MM.1S (cell line): ENCODE data around the gene GPX8.

Source experiments
- DNase-seq: peaks from one replicate; pipeline ENCODE4 v3.0.0-alpha.2; 2015
- H2AFZ ChIP-seq: fragments of 300-600 bp; sonication (generic); 2 replicates; pipeline ENCODE4 v1.6.0; 2016; ENCODE audit warnings: antibody characterized with exemption, low read length
- H3F3A ChIP-seq: fragments of 300-600 bp; sonication (generic); 2 replicates; pipeline ENCODE4 v1.6.1; 2016; ENCODE audit warnings: mild to moderate bottlenecking, antibody characterized with exemption, low read length, moderate library complexity, mixed read lengths; ENCODE audit not compliant: insufficient read depth
- H3K27ac ChIP-seq: fragments of 300-600 bp; sonication (generic); 2 replicates; pipeline ENCODE4 v1.5.1; 2016; ENCODE audit warnings: mild to moderate bottlenecking, low read length
- H3K27me3 ChIP-seq: fragments of 300-600 bp; sonication (generic); replicated peaks from 2 replicates; pipeline ENCODE4 v1.6.0; 2016; ENCODE audit warnings: low read length; ENCODE audit not compliant: insufficient read depth
- H3K36me3 ChIP-seq: fragments of 300-600 bp; sonication (generic); replicated peaks from 2 replicates; pipeline ENCODE4 v1.6.1; 2016; ENCODE audit warnings: mild to moderate bottlenecking, low read length, mixed read lengths; ENCODE audit not compliant: insufficient read depth
- H3K4me1 ChIP-seq: fragments of 300-600 bp; sonication (generic); 2 replicates; pipeline ENCODE4 v1.6.1; 2016; ENCODE audit warnings: low read length, mixed read lengths
- H3K4me2 ChIP-seq: fragments of 300-600 bp; sonication (generic); 2 replicates; pipeline ENCODE4 v1.6.0; 2016; ENCODE audit warnings: low read depth, low read length
- H3K4me3 ChIP-seq: fragments of 300-600 bp; sonication (generic); 2 replicates; pipeline ENCODE4 v1.5.1; 2016; ENCODE audit warnings: low read length, mixed read lengths
- H3K79me2 ChIP-seq: fragments of 300-600 bp; sonication (generic); 2 replicates; pipeline ENCODE4 v1.6.1; 2016; ENCODE audit warnings: mixed run types, low read length, mixed read lengths
- H3K9ac ChIP-seq: fragments of 300-600 bp; sonication (generic); 2 replicates; pipeline ENCODE4 v1.6.1; 2016; ENCODE audit warnings: low read length, mixed read lengths
- H3K9me2 ChIP-seq: fragments of 300-600 bp; sonication (generic); replicated peaks from 2 replicates; pipeline ENCODE4 v1.6.1; 2016; ENCODE audit warnings: mild to moderate bottlenecking, low read length, mixed read lengths; ENCODE audit not compliant: insufficient read depth
- H3K9me3 ChIP-seq: fragments of 300-600 bp; sonication (generic); replicated peaks from 2 replicates; pipeline ENCODE4 v1.6.1; 2016; ENCODE audit warnings: mild to moderate bottlenecking, low read length, mixed read lengths; ENCODE audit not compliant: insufficient read depth
- H4K20me1 ChIP-seq: fragments of 300-600 bp; sonication (generic); 2 replicates; pipeline ENCODE4 v1.6.1; 2016; ENCODE audit warnings: mild to moderate bottlenecking, low read length, moderate library complexity, mixed read lengths; ENCODE audit not compliant: insufficient read depth
- EZH2 ChIP-seq: fragments of 300-600 bp; sonication (generic); optimal IDR thresholded peaks from 2 replicates; pipeline ENCODE3; 2017; ENCODE audit warnings: low read depth, mild to moderate bottlenecking, antibody characterized with exemption, low read length, mixed read lengths
- EZH2phosphoT487 ChIP-seq: fragments of 300-600 bp; sonication (generic); IDR thresholded peaks from 2 replicates; pipeline ENCODE4 v1.6.1; 2018; ENCODE audit warnings: antibody characterized with exemption, low read length
- TF ChIP-seq, protein P1 (sequence below): fragments of 300-600 bp; sonication (generic); IDR thresholded peaks from 2 replicates; pipeline ENCODE4 v1.5.1; 2016; ENCODE audit warnings: antibody characterized with exemption, low read length, mixed read lengths

GPX8 gene

DNA sequence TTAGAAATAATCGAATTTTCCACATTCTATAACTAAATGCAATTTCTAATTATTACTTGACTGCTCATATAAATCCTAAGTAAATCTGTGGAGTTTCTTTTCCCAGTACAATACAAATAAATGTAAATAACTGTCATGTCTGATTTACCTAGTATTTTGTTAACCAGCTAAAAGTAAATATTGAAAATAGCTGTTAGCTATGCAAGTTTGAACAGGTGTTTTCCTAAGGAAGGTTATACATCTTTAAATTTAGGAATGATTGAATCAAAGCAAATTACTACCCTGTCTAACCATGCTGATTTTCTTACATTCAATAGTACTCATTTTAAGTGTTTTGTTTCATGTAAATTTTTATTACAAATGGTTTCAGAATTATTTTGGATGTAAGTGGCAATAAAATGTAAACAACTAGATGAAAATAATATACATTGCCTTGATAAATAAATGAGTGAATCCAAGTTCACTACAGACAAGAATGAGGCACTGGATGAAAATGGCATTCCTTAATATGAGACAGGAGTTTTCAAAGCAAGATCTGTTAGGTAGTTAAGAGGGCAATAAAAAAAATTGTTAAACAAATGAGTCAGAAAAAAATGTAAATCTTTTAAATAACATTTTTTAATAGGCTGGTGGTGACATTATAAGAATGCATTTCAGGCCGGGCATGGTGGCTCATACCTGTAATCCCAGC is 51.4 kb downstream of the GPX8 start:
- H3K9ac ChIP-seq, result no peak overlapping the region
- no peak overlapping the region for H3K4me3 ChIP-seq
- no peaks in the 10 kb centered on the region for H4K20me1 ChIP-seq
- H3K27ac ChIP-seq, result no peak overlapping the region
- H3F3A ChIP-seq, result no peaks in the 10 kb centered on the region
- no peaks in the 10 kb centered on the region for H3K79me2 ChIP-seq
- no peaks in the 10 kb centered on the region for H3K9me3 ChIP-seq
- H3K36me3 ChIP-seq, result no peaks in the 10 kb centered on the region
- TF ChIP-seq EZH2phosphoT487 (no peak), EZH2 (no peak)
- TF ChIP-seq, protein P1, sequence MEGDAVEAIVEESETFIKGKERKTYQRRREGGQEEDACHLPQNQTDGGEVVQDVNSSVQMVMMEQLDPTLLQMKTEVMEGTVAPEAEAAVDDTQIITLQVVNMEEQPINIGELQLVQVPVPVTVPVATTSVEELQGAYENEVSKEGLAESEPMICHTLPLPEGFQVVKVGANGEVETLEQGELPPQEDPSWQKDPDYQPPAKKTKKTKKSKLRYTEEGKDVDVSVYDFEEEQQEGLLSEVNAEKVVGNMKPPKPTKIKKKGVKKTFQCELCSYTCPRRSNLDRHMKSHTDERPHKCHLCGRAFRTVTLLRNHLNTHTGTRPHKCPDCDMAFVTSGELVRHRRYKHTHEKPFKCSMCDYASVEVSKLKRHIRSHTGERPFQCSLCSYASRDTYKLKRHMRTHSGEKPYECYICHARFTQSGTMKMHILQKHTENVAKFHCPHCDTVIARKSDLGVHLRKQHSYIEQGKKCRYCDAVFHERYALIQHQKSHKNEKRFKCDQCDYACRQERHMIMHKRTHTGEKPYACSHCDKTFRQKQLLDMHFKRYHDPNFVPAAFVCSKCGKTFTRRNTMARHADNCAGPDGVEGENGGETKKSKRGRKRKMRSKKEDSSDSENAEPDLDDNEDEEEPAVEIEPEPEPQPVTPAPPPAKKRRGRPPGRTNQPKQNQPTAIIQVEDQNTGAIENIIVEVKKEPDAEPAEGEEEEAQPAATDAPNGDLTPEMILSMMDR, result no peak
- H3K9me2 ChIP-seq, result no peaks in the 10 kb centered on the region
- no peak for DNase-seq
- H3K4me1 ChIP-seq, result no peaks in the 10 kb centered on the region
- no peak overlapping the region for H3K4me2 ChIP-seq
- no peaks in the 10 kb centered on the region for H3K27me3 ChIP-seq
- H2AFZ ChIP-seq, result no peak overlapping the region
